Panc1 (cell line): Measurements from ENCODE around the gene MKRN2. TPM values are rescaled to one million over a fixed set of nuclear protein-coding genes. Genes with fewer than 3 reads are reported as not detected.

Source experiments
- ATAC-seq: fragments of 200-7000 bp; cut with Tn5 transposase; 2 replicates; pipeline ENCODE4 v1.9.1; 2020; ENCODE audit warnings: mild to moderate bottlenecking, moderate library complexity
- BruUV-seq: library from RNA; stranded (reverse); fragments of 400-500 nt; replicated peaks from 2 replicates; lab custom pipeline; 2021; lab: Mats Ljungman, UMichigan
- CTCF ChIA-PET: fragments of 300-600 bp; sonication (Branson Sonifier 250); formaldehyde crosslinking; loops from one replicate; lab custom pipeline; 2022; ENCODE audit warnings: antibody characterized with exemption; lab: Charles Lee
- POLR2A ChIA-PET: fragments of 300-600 bp; sonication (Branson Sonifier 250); formaldehyde crosslinking; loops from one replicate; lab custom pipeline; 2022; ENCODE audit warnings: antibody characterized with exemption; lab: Charles Lee
- DNase-seq: peaks from one replicate; pipeline ENCODE4 v3.0.0-alpha.2; 2010; ENCODE audit warnings: low read depth, low spot score
- H3K27ac ChIP-seq: 2 replicates; pipeline ENCODE4 v1.5.1; 2011; ENCODE audit warnings: mild to moderate bottlenecking, low read length, inconsistent platforms
- H3K27me3 ChIP-seq: fragments of 200-500 bp; sonication (Bioruptor generic); 2 replicates; pipeline ENCODE4 v1.6.0; 2014; ENCODE audit warnings: low read length, inconsistent platforms; ENCODE audit not compliant: control insufficient read depth, insufficient read depth
- H3K36me3 ChIP-seq: fragments of 200-500 bp; sonication (Bioruptor generic); 2 replicates; pipeline ENCODE4 v1.5.1; 2014; ENCODE audit warnings: inconsistent platforms, mild to moderate bottlenecking, low read length, moderate library complexity; ENCODE audit not compliant: control insufficient read depth, insufficient read depth
- H3K4me1 ChIP-seq: 2 replicates; pipeline ENCODE4 v1.5.1; 2011; ENCODE audit warnings: inconsistent platforms, mild to moderate bottlenecking, low read length, moderate library complexity; ENCODE audit not compliant: control insufficient read depth, insufficient read depth
- H3K4me3 ChIP-seq, 2 experiments: 2 replicates each; pipeline ENCODE4 v1.5.1; 2011 to 2012; ENCODE audit warnings: low read depth in 2 of 2, low read length in 2 of 2, mild to moderate bottlenecking in 2 of 2, inconsistent platforms in 1 of 2, moderate library complexity in 1 of 2
- H3K9me3 ChIP-seq: fragments of 200-500 bp; sonication (Bioruptor generic); 2 replicates; pipeline ENCODE4 v1.5.1; 2014; ENCODE audit warnings: low read depth, mild to moderate bottlenecking, inconsistent platforms, low read length, moderate library complexity; ENCODE audit not compliant: control insufficient read depth, insufficient read depth
- POLR2AphosphoS5 ChIP-seq: IDR thresholded peaks from 2 replicates; pipeline ENCODE4 v1.6.1; 2012; ENCODE audit warnings: mild to moderate bottlenecking, low read depth, low read length, moderate library complexity
- SIN3A ChIP-seq: IDR thresholded peaks from 2 replicates; pipeline ENCODE4 v1.6.1; 2012; ENCODE audit warnings: low read depth, mild to moderate bottlenecking, low read length, moderate library complexity, borderline replicate concordance; ENCODE audit not compliant: insufficient read depth
- TCF7L2 ChIP-seq: IDR thresholded peaks from 2 replicates; pipeline ENCODE4 v1.6.1; 2011; ENCODE audit warnings: mild to moderate bottlenecking, low read depth, low read length, inconsistent platforms
- in situ Hi-C: cut with HindIII; loops from 2 replicates; pipeline ENCODE4 v1.10.0; 2016; ENCODE audit warnings: low sequenced_read_pairs, low pct_unique_long_range_greater_than_20kb
- intact Hi-C: fragments of 100-400 bp; cut with micrococcal nuclease; formaldehyde crosslinking; loops from one replicate; pipeline ENCODE4 v1.10.0; 2022; ENCODE audit not compliant: unreplicated experiment
- total RNA-seq: library from RNA; stranded (reverse); gene quantifications from one replicate; pipeline ENCODE4 v1.2.1, GENCODE V29; 2021; ENCODE audit not compliant: unreplicated experiment
- TF ChIP-seq, protein P1 (sequence below): fragments of 450-650 bp; IDR thresholded peaks from 2 replicates; pipeline ENCODE4 v1.5.1; 2017; ENCODE audit warnings: mild to moderate bottlenecking
- TF ChIP-seq, protein P2 (sequence below), 2 experiments: IDR thresholded peaks; 2 replicates each; pipeline ENCODE4 v1.6.1; 2011 to 2012; ENCODE audit warnings: low read depth in 2 of 2, control low read depth in 1 of 2, low read length in 1 of 2, mild to moderate bottlenecking in 1 of 2, moderate library complexity in 1 of 2; ENCODE audit not compliant: insufficient read depth in 1 of 2

Gene MKRN2
- total RNA-seq, 1 experiment from 2014 or later: 19.4 TPM

DNA sequence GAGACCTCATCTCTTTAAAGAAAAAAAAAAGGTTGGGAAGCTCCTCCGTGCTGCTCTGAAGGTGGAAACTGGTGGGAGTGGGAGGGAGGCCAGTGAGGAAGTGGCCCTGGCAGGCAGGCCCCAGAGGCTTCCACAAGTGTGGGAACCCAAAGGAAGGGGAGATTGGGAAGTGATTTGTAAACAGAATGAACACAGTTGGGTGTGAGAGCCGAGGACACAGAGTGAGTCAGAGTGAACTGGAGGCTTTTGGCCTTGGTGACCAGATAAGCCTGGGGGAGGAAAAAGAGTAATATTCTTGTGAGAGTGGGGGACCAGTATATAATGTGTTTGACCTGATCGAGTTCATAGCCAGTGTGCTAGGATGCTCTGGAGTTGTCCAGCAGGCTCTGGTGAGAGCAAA lies 23.0 kb downstream of the MKRN2 start:
- BruUV-seq: no TSS peak
- Histone ChIP-seq H3K4me1 (no peaks in the 10 kb centered on the region), H3K27ac (no peak overlapping the region), H3K36me3 (peaks cover 5% of the 10 kb centered on the region), H3K9me3 (no peaks in the 10 kb centered on the region), H3K27me3 (no peaks in the 10 kb centered on the region), H3K4me3 (no peak overlapping the region)
- CTCF ChIA-PET: no interaction called here
- DNase-seq (no peak), ATAC-seq (no peak)
- in situ Hi-C loops: no loop called here
- TF ChIP-seq TCF7L2: no peak
- TF ChIP-seq POLR2AphosphoS5: no peak
- TF ChIP-seq, protein P1, sequence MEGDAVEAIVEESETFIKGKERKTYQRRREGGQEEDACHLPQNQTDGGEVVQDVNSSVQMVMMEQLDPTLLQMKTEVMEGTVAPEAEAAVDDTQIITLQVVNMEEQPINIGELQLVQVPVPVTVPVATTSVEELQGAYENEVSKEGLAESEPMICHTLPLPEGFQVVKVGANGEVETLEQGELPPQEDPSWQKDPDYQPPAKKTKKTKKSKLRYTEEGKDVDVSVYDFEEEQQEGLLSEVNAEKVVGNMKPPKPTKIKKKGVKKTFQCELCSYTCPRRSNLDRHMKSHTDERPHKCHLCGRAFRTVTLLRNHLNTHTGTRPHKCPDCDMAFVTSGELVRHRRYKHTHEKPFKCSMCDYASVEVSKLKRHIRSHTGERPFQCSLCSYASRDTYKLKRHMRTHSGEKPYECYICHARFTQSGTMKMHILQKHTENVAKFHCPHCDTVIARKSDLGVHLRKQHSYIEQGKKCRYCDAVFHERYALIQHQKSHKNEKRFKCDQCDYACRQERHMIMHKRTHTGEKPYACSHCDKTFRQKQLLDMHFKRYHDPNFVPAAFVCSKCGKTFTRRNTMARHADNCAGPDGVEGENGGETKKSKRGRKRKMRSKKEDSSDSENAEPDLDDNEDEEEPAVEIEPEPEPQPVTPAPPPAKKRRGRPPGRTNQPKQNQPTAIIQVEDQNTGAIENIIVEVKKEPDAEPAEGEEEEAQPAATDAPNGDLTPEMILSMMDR: no peak
- no peak for TF ChIP-seq SIN3A
- TF ChIP-seq, protein P2, sequence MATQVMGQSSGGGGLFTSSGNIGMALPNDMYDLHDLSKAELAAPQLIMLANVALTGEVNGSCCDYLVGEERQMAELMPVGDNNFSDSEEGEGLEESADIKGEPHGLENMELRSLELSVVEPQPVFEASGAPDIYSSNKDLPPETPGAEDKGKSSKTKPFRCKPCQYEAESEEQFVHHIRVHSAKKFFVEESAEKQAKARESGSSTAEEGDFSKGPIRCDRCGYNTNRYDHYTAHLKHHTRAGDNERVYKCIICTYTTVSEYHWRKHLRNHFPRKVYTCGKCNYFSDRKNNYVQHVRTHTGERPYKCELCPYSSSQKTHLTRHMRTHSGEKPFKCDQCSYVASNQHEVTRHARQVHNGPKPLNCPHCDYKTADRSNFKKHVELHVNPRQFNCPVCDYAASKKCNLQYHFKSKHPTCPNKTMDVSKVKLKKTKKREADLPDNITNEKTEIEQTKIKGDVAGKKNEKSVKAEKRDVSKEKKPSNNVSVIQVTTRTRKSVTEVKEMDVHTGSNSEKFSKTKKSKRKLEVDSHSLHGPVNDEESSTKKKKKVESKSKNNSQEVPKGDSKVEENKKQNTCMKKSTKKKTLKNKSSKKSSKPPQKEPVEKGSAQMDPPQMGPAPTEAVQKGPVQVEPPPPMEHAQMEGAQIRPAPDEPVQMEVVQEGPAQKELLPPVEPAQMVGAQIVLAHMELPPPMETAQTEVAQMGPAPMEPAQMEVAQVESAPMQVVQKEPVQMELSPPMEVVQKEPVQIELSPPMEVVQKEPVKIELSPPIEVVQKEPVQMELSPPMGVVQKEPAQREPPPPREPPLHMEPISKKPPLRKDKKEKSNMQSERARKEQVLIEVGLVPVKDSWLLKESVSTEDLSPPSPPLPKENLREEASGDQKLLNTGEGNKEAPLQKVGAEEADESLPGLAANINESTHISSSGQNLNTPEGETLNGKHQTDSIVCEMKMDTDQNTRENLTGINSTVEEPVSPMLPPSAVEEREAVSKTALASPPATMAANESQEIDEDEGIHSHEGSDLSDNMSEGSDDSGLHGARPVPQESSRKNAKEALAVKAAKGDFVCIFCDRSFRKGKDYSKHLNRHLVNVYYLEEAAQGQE (IDR thresholded peaks at IDR 0.05; ENCODE audit: insufficient read depth in 1 of 2, low read depth in 2 of 2, low read length in 1 of 2): no peak
- intact Hi-C loops: no loop called here
- POLR2A ChIA-PET: no interaction called here

DNA sequence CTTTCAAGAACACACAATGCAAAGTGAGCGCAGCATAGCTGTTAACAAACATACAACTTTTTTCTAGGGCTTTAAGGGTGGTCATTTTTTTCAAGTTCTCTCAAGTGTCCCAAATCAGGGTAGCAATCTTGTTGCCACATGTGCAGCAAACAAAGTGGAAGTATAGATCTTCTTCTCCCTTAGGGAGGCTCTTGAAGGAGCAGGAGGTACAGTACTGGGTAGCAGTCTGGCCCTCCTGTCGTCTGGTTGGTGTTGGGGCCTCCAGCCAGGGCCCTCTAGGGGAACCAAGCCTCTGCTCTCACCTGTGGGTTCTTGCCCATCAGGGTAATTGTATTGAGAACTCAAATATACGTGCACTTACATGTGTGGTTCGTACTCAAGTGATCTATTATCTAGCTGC lies 25.8 kb downstream of the MKRN2 start:
- intact Hi-C loops (no loop called here), in situ Hi-C loops (no loop called here)
- Histone ChIP-seq H3K4me3 (no peak overlapping the region), H3K36me3 (peaks cover 8% of the 10 kb centered on the region), H3K27me3 (no peaks in the 10 kb centered on the region), H3K9me3 (no peaks in the 10 kb centered on the region), H3K4me1 (no peaks in the 10 kb centered on the region), H3K27ac (no peak overlapping the region)
- DNase-seq (no peak), ATAC-seq (no peak)
- ChIA-PET POLR2A (interaction anchor here (1.0 kb wide), 1 partner anchor 15 kb away, joined by 3 read pairs; no protein-coding TSS in a partner anchor), CTCF (no interaction called here)
- BruUV-seq: TSS peak; percentile 35
- TF ChIP-seq TCF7L2: no peak
- TF ChIP-seq, protein P1: no peak
- TF ChIP-seq POLR2AphosphoS5: no peak
